RPMI7951 (cell line): ENCODE data around the gene KLHL14. TPM values are rescaled to one million over a fixed set of nuclear protein-coding genes. Genes with fewer than 3 reads are reported as not detected.
"Not testable (repeated sequence)": the region's sequence is repeated elsewhere in the genome, so short reads cannot be mapped to it uniquely, and the experiment has no call there.

Experiments
- DNase-seq: peaks from one replicate; pipeline ENCODE4 v3.0.0-alpha.2; 2012; ENCODE audit warnings: low read depth
- total RNA-seq: library from RNA; depleted of rRNA; stranded (reverse); fragments of >200 nt; shearing (Covaris generic); gene quantifications from 2 replicates; pipeline ENCODE4 v1.2.3, GENCODE V29; 2014

The KLHL14 gene
- total RNA-seq, 1 experiment from 2014 or later = not detected

- DNase-seq = no peak
Measured at GRCh38 chr18:32722279-32722678, 50.5 kb downstream of the KLHL14 start.

- DNase-seq = no peak
Measured at GRCh38 chr18:32717126-32717525, 55.7 kb downstream of the KLHL14 start.

- peak; percentile 52 for DNase-seq
Measured at GRCh38 chr18:32714571-32715148, 58.2 kb downstream of the KLHL14 start.

- DNase-seq = no peak
Measured at GRCh38 chr18:32712860-32713259, 60.0 kb downstream of the KLHL14 start.

- no peak for DNase-seq
Measured at GRCh38 chr18:32711862-32712261, 61.0 kb downstream of the KLHL14 start.

- no peak for DNase-seq
Measured at GRCh38 chr18:32707586-32707985, 65.2 kb downstream of the KLHL14 start.

GRCh38 chr18:32707147-32707546, 65.7 kb downstream of the KLHL14 start:
- no peak for DNase-seq

GRCh38 chr18:32701313-32701712, 71.5 kb downstream of the KLHL14 start:
- DNase-seq = no peak

GRCh38 chr18:32698153-32698552, 74.7 kb downstream of the KLHL14 start:
- no peak for DNase-seq

- no peak for DNase-seq
Measured at GRCh38 chr18:32696376-32696775, 76.4 kb downstream of the KLHL14 start.

- DNase-seq = no peak
Measured at GRCh38 chr18:32695534-32695933, 77.3 kb downstream of the KLHL14 start.

GRCh38 chr18:32688821-32689220, 84.0 kb downstream of the KLHL14 start:
- no peak for DNase-seq

GRCh38 chr18:32684940-32685339, 87.9 kb downstream of the KLHL14 start:
- DNase-seq = no peak

GRCh38 chr18:32684096-32684495, 88.7 kb downstream of the KLHL14 start:
- no peak for DNase-seq

- DNase-seq = no peak
Measured at GRCh38 chr18:32683044-32683443, 89.8 kb downstream of the KLHL14 start.

GRCh38 chr18:32677578-32677977, 95.2 kb downstream of the KLHL14 start:
- no peak for DNase-seq

GRCh38 chr18:32674491-32674890, 98.3 kb downstream of the KLHL14 start:
- no peak for DNase-seq

GRCh38 chr18:32672398-32672797, 100.4 kb downstream of the KLHL14 start:
- DNase-seq = no peak

GRCh38 chr18:32670727-32671126, 102.1 kb downstream of the KLHL14 start:
- no peak for DNase-seq

GRCh38 chr18:32669549-32670165, 103.2 kb downstream of the KLHL14 start:
- no peak for DNase-seq

- DNase-seq = no peak
Measured at GRCh38 chr18:32668956-32669355, 103.9 kb downstream of the KLHL14 start.

GRCh38 chr18:32661486-32662299, 111.1 kb downstream of the KLHL14 start:
- no peak for DNase-seq

GRCh38 chr18:32654507-32654906, 118.3 kb downstream of the KLHL14 start:
- DNase-seq = not testable (repeated sequence)
